ENCODE results near the gene TBC1D17.
A peak's percentile ranks its signal among the peaks of the same experiment; 100 is the strongest.

TBC1D17 gene

GRCh38 chr19:49849433-49850220 lies 27.9 kb upstream of the TBC1D17 start:
- no peak for DNase-seq

GRCh38 chr19:49850221-49850486 lies 27.3 kb upstream of the TBC1D17 start:
- no peak for DNase-seq

- peak; percentile 97 for DNase-seq
Observed at GRCh38 chr19:49850487-49851342, 26.8 kb upstream of the TBC1D17 start, which contains the start of gene PTOV1. PTOV1 (plus strand) TSS chr19:49851159.

- peak; percentile 85 for DNase-seq
Observed at GRCh38 chr19:49851456-49852259, 25.8 kb upstream of the TBC1D17 start.

- DNase-seq = no peak
Observed at GRCh38 chr19:49852631-49853126, 24.8 kb upstream of the TBC1D17 start.

- DNase-seq = no peak
Observed at GRCh38 chr19:49853852-49854377, 23.6 kb upstream of the TBC1D17 start.

GRCh38 chr19:49854378-49855263 lies 22.9 kb upstream of the TBC1D17 start:
- no peak for DNase-seq

GRCh38 chr19:49855277-49855675 lies 22.2 kb upstream of the TBC1D17 start:
- no peak for DNase-seq

- DNase-seq = peak; percentile 29
Observed at GRCh38 chr19:49855676-49856573, 21.6 kb upstream of the TBC1D17 start.

GRCh38 chr19:49856574-49857021 lies 20.9 kb upstream of the TBC1D17 start:
- DNase-seq = no peak

GRCh38 chr19:49857061-49857837 lies 20.3 kb upstream of the TBC1D17 start:
- peak; percentile 51 for DNase-seq

GRCh38 chr19:49857838-49858087 lies 19.7 kb upstream of the TBC1D17 start:
- DNase-seq = no peak

- DNase-seq = peak; percentile 23
Observed at GRCh38 chr19:49858088-49858985, 19.2 kb upstream of the TBC1D17 start.

- no peak for DNase-seq
Observed at GRCh38 chr19:49859682-49860335, 17.7 kb upstream of the TBC1D17 start.

GRCh38 chr19:49860336-49861102 lies 17.0 kb upstream of the TBC1D17 start:
- no peak for DNase-seq

- peak; percentile 37 for DNase-seq
Observed at GRCh38 chr19:49861107-49861506, 16.4 kb upstream of the TBC1D17 start.

- no peak for DNase-seq
Observed at GRCh38 chr19:49861541-49862378, 15.7 kb upstream of the TBC1D17 start.
